ENCODE measurements around the gene CXCR2. TPM values are rescaled to one million over a fixed set of nuclear protein-coding genes. Genes with fewer than 3 reads are reported as not detected.

The CXCR2 gene
- total and polyA plus RNA-seq, 4 experiments from 2014 or later: not detected

DNA sequence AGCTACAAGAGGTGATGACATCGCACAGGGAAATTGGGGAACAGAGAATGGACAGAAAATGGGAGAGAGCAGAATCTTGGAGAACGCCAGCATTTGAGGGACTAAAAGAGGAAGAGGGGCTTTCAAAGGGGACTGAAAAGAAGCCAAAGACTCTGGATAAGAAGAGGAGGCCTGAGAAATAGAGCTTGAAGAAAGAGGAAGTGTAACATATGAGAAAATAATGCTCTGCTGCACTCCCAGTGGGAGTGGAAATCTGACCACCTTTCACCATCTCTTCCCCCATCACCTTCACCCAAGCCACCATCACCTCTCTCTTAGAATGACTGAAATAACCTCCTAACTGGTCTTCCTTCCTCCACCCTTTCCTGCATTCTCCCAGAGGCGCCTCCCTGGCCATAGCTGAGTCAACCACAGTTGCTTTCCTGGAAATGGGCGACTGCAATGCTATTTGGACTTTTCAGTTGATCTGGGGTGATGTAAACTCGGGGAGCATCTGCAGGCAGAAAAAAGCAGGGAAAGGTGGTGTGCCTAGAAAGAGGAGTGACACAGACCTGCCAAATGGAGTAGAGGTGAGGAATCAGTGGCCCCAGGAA lies 24.1 kb downstream of the CXCR2 start:
- H3K4me1 Mint-ChIP-seq: no peaks in the 10 kb centered on the region
- Histone ChIP-seq H3K36me3 (ENCODE audit: insufficient read depth, low read length) (no peaks in the 10 kb centered on the region), H3K4me1 (ENCODE audit: insufficient read depth, low read length) (no peaks in the 10 kb centered on the region), H3K9me3 (ENCODE audit: control insufficient read depth in 1 of 2, low read length in 2 of 2) (no peaks in the 10 kb centered on the region), H3K4me3 (ENCODE audit: low read length in 2 of 2) (no peak overlapping the region), H3K27me3 (ENCODE audit: insufficient read depth, low read length) (no peaks in the 10 kb centered on the region), H3K27ac (ENCODE audit: low read depth, low read length) (no peak overlapping the region)
- POLR2A ChIA-PET (ENCODE audit: partially characterized antibody): no interaction called here
- H3K27ac Mint-ChIP-seq: no peak overlapping the region
- DNase-seq: no peak
- peaks cover 0 to under 1% of the 10 kb centered on the region in 2 donors for H3K36me3 Mint-ChIP-seq
- intact Hi-C loops (cut with micrococcal nuclease): no loop called here
- H3K27me3 Mint-ChIP-seq: peaks cover 0 to 2% of the 10 kb centered on the region in 2 donors
- H3K4me3 Mint-ChIP-seq: no peak overlapping the region
- H3K9me3 Mint-ChIP-seq: peaks cover 0 to 3% (median 0%) of the 10 kb centered on the region in 8 donors
- CTCF ChIA-PET (ENCODE audit: partially characterized antibody): no interaction called here

DNA sequence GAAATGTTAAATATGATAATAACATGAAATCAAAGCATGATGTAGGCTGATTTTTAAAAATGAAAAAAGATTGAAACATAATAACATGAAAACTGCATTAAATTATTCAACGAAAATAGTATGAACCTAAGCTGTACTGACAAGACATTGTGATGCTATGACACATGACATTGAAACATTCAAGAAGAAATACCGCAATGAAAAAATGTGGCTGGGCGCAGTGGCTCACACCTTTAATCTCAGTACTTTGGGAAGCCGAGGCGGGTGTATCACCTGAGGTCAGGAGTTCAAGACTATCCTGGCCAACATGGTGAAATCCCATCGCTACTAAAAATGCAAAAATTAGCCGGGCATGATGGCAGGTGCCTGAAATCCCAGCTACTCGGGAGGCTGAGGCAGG lies 26.3 kb downstream of the CXCR2 start:
- intact Hi-C loops (cut with micrococcal nuclease): no loop called here
- Histone ChIP-seq H3K4me1 (ENCODE audit: insufficient read depth, low read length) (no peaks in the 10 kb centered on the region), H3K27ac (ENCODE audit: low read depth, low read length) (no peak overlapping the region), H3K4me3 (ENCODE audit: low read length in 2 of 2) (no peak overlapping the region), H3K36me3 (ENCODE audit: insufficient read depth, low read length) (no peaks in the 10 kb centered on the region), H3K9me3 (ENCODE audit: control insufficient read depth in 1 of 2, low read length in 2 of 2) (no peaks in the 10 kb centered on the region), H3K27me3 (ENCODE audit: insufficient read depth, low read length) (no peaks in the 10 kb centered on the region)
- Mint-ChIP-seq H3K9me3 (no peaks in the 10 kb centered on the region), H3K4me1 (no peaks in the 10 kb centered on the region), H3K4me3 (no peak overlapping the region), H3K36me3 (no peaks in the 10 kb centered on the region), H3K27ac (no peak overlapping the region), H3K27me3 (peaks cover 0 to 2% of the 10 kb centered on the region in 2 donors)
- DNase-seq: no peak
- CTCF ChIA-PET (ENCODE audit: partially characterized antibody): no interaction called here
- POLR2A ChIA-PET (ENCODE audit: partially characterized antibody): no interaction called here

DNA sequence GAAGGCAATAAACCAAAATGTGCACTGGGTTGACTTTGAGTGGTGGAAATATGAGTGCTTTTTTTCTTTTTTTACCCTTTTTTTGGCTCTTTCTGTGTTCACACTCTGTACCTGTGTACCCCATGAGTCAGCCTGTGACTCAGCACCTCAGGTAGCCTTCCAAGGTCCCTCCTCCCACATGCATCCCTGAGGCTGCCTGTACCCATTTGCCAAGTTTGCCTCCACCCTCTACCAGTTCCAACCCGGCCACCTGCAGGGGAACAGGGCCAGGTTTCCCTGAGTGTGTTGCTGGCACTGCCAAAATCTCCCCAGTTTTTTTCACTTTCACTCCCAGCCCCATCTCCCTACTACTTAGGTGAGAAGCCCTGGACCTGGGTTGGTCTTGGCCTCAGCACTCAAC lies 26.9 kb downstream of the CXCR2 start:
- no peaks in the 10 kb centered on the region for H3K9me3 ChIP-seq (ENCODE audit: control insufficient read depth in 1 of 2, low read length in 2 of 2)
- no peaks in the 10 kb centered on the region for H3K4me1 ChIP-seq (ENCODE audit: insufficient read depth, low read length)
- H3K27ac Mint-ChIP-seq: no peak overlapping the region
- no peak overlapping the region for H3K4me3 ChIP-seq (ENCODE audit: low read length in 2 of 2)
- H3K4me3 Mint-ChIP-seq: no peak overlapping the region
- H3K27me3 Mint-ChIP-seq: peaks cover 0 to 2% of the 10 kb centered on the region in 2 donors
- H3K27me3 ChIP-seq (ENCODE audit: insufficient read depth, low read length): no peaks in the 10 kb centered on the region
- CTCF ChIA-PET (ENCODE audit: partially characterized antibody): no interaction called here
- H3K36me3 ChIP-seq (ENCODE audit: insufficient read depth, low read length): no peaks in the 10 kb centered on the region
- H3K4me1 Mint-ChIP-seq: no peaks in the 10 kb centered on the region
- DNase-seq: no peak
- H3K27ac ChIP-seq (ENCODE audit: low read depth, low read length): no peak overlapping the region
- H3K9me3 Mint-ChIP-seq: peaks cover 0 to 3% (median 0%) of the 10 kb centered on the region in 8 donors
- H3K36me3 Mint-ChIP-seq: no peaks in the 10 kb centered on the region
- intact Hi-C loops (cut with micrococcal nuclease): no loop called here
- POLR2A ChIA-PET (ENCODE audit: partially characterized antibody): no interaction called here

DNA sequence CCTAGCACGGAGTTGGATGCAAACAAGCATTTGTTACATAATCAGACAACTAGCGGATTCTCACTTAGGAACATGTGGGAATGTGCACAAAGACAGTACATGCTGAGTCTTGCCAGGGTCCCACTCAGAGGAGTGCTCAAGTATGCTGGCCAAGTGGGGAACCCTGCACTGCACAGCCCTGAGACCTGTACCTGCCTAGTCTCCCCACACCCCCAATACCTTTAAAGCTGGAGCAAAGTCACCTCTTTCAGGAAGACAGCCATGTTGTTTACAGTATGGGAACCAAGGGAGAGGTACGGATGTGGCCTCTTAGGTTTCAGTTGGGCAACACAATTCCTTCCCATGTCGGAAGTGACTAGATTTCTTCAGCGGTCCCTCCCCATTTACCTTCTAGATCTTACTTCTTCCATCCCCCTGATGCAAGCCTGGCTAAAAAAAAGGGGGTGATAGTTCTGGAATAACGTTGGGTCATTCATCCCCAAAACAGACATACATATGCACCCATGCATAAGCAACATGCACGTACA lies 30.2 kb downstream of the CXCR2 start:
- Histone ChIP-seq H3K9me3 (ENCODE audit: control insufficient read depth in 1 of 2, low read length in 2 of 2) (no peaks in the 10 kb centered on the region), H3K36me3 (ENCODE audit: insufficient read depth, low read length) (no peaks in the 10 kb centered on the region), H3K27me3 (ENCODE audit: insufficient read depth, low read length) (no peaks in the 10 kb centered on the region), H3K27ac (ENCODE audit: low read depth, low read length) (no peak overlapping the region), H3K4me1 (ENCODE audit: insufficient read depth, low read length) (no peaks in the 10 kb centered on the region), H3K4me3 (ENCODE audit: low read length in 2 of 2) (no peak overlapping the region)
- intact Hi-C loops (cut with micrococcal nuclease): no loop called here
- Mint-ChIP-seq H3K4me1 (no peaks in the 10 kb centered on the region), H3K27me3 (peaks cover 0 to 1% of the 10 kb centered on the region in 2 donors), H3K9me3 (peaks cover 0 to 3% (median 0%) of the 10 kb centered on the region in 8 donors), H3K27ac (no peak overlapping the region), H3K4me3 (no peak overlapping the region), H3K36me3 (no peaks in the 10 kb centered on the region)
- no peak for DNase-seq
- CTCF ChIA-PET (ENCODE audit: partially characterized antibody): interaction anchor here (0.6 kb wide), 1 partner anchor 10 kb away, joined by 3 read pairs; no protein-coding TSS in a partner anchor
- POLR2A ChIA-PET (ENCODE audit: partially characterized antibody): no interaction called here

DNA sequence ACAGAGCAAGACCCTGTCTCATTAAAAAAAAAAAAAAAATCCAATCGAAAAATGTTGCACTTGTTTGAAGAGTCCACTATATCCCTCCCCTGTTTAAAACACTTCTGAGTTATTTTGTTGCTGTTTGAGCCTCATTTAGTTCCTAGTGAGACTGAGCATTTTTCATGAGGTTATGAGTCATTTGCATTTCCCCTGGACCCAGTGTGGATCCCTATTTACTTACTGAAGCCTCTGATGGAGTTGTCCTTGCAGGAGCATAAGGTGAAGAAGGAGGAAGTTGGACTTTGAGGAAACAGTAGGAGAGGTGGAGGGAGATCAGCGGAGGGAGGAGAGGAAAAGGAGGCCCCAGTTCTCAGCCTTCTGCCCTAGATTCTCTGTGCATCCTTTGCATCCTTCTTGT lies 35.8 kb downstream of the CXCR2 start:
- peak overlapping the region in 1 of 7 donors; percentile 62 for H3K27ac Mint-ChIP-seq
- H3K27me3 ChIP-seq (ENCODE audit: insufficient read depth, low read length): no peaks in the 10 kb centered on the region
- ChIA-PET CTCF (ENCODE audit: partially characterized antibody) (no interaction called here), POLR2A (ENCODE audit: partially characterized antibody) (no interaction called here)
- H3K4me3 ChIP-seq (ENCODE audit: low read length in 2 of 2): no peak overlapping the region
- no peak overlapping the region for H3K27ac ChIP-seq (ENCODE audit: low read depth, low read length)
- H3K36me3 Mint-ChIP-seq: peaks cover 0 to 5% of the 10 kb centered on the region in 2 donors
- DNase-seq: no peak
- no peaks in the 10 kb centered on the region for H3K36me3 ChIP-seq (ENCODE audit: insufficient read depth, low read length)
- H3K4me1 ChIP-seq (ENCODE audit: insufficient read depth, low read length): peaks cover 8% of the 10 kb centered on the region
- peaks cover 1 to 2% of the 10 kb centered on the region in 2 donors for H3K27me3 Mint-ChIP-seq
- no peak overlapping the region for H3K4me3 Mint-ChIP-seq
- H3K4me1 Mint-ChIP-seq: peaks cover 3 to 11% (median 7%) of the 10 kb centered on the region in 4 donors
- no peaks in the 10 kb centered on the region for H3K9me3 ChIP-seq (ENCODE audit: control insufficient read depth in 1 of 2, low read length in 2 of 2)
- peaks cover 0 to 3% (median 0%) of the 10 kb centered on the region in 8 donors for H3K9me3 Mint-ChIP-seq
- intact Hi-C loops (cut with micrococcal nuclease): no loop called here

DNA sequence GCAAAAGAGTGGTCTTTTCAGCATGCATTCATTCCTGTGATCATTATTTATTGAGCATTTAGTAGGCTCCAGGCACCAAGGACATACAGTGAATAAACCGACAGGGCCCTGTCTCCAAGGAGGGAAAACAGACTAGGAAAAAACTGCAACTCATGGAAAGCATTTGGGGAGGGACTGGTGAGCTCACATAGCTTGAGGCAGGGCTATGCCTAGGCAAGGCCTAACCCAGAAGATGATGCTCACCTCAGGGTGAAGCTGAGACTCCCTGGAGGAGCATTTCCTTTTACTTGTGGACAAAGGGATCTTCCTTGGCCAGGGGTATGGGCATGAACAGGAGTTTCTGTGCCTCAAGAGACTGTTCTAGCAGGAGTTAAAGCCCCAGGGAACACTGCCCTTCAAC lies 37.0 kb downstream of the CXCR2 start:
- no peak overlapping the region for H3K27ac ChIP-seq (ENCODE audit: low read depth, low read length)
- CTCF ChIA-PET (ENCODE audit: partially characterized antibody): interaction anchor here (1.0 kb wide), 1 partner anchor 8 kb away, joined by 4 read pairs; no protein-coding TSS in a partner anchor
- POLR2A ChIA-PET (ENCODE audit: partially characterized antibody): no interaction called here
- no peak for DNase-seq
- peaks cover 1 to 2% of the 10 kb centered on the region in 2 donors for H3K27me3 Mint-ChIP-seq
- H3K4me3 ChIP-seq (ENCODE audit: low read length in 2 of 2): no peak overlapping the region
- H3K27me3 ChIP-seq (ENCODE audit: insufficient read depth, low read length): no peaks in the 10 kb centered on the region
- H3K4me1 Mint-ChIP-seq: peaks cover 10 to 22% (median 18%) of the 10 kb centered on the region in 4 donors
- H3K9me3 Mint-ChIP-seq: peaks cover 0 to 2% (median 0%) of the 10 kb centered on the region in 8 donors
- intact Hi-C loops (cut with micrococcal nuclease): no loop called here
- no peak overlapping the region for H3K4me3 Mint-ChIP-seq
- no peaks in the 10 kb centered on the region for H3K9me3 ChIP-seq (ENCODE audit: control insufficient read depth in 1 of 2, low read length in 2 of 2)
- no peaks in the 10 kb centered on the region for H3K36me3 ChIP-seq (ENCODE audit: insufficient read depth, low read length)
- H3K36me3 Mint-ChIP-seq: peaks cover 0 to 5% of the 10 kb centered on the region in 2 donors
- no peak overlapping the region for H3K27ac Mint-ChIP-seq
- peaks cover 20% of the 10 kb centered on the region for H3K4me1 ChIP-seq (ENCODE audit: insufficient read depth, low read length)

DNA sequence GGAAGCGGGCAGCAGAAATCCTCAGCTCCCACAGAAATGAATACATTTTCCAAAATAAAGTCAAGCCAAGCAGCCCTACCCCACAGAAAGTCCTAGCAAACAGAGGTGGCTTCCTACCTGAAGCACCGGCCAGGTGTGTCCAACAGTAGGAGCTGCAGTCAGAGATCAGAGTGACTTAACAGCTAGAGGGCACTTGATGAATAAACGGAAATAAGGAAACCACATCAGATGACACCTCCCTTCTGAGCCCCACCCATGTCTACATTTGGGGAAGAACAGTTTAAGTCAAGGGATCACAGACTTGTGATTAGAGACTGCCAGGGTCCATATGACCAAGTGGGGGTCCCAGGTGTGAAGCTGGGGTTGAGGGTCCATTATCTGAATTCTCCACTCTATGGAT lies 41.0 kb downstream of the CXCR2 start, which contains the start of gene CXCR1:
CXCR1 (minus strand) TSS at position 172 of the 400 bp plus-strand sequence. CDS start 1,751 bp downstream, outside the sequence.
- H3K4me3 ChIP-seq (ENCODE audit: low read length in 2 of 2): no peak within 1 kb of the TSS
- H3K27me3 ChIP-seq (ENCODE audit: insufficient read depth, low read length): no peaks in the 10 kb centered on the region
- peak within 1 kb of the TSS in 6 of 7 donors; percentile 25 to 89 (median 54) for H3K27ac Mint-ChIP-seq
- H3K36me3 Mint-ChIP-seq: peaks cover 0 to 5% of the 10 kb centered on the region in 2 donors
- H3K27me3 Mint-ChIP-seq: peaks cover 2 to 8% of the 10 kb centered on the region in 2 donors
- H3K9me3 Mint-ChIP-seq: peaks cover 0 to 2% (median 0%) of the 10 kb centered on the region in 8 donors
- peaks cover 30% of the 10 kb centered on the region for H3K4me1 ChIP-seq (ENCODE audit: insufficient read depth, low read length)
- peak within 1 kb of the TSS in 7 of 8 donors; percentile 55 to 86 (median 66) for H3K4me3 Mint-ChIP-seq
- H3K36me3 ChIP-seq (ENCODE audit: insufficient read depth, low read length): no peaks in the 10 kb centered on the region
- H3K9me3 ChIP-seq (ENCODE audit: control insufficient read depth in 1 of 2, low read length in 2 of 2): no peaks in the 10 kb centered on the region
- intact Hi-C loops (cut with micrococcal nuclease): loop anchor here (5.0 kb wide), 1 partner anchor 681 kb away; no protein-coding TSS in a partner anchor
- H3K27ac ChIP-seq (ENCODE audit: low read depth, low read length): no peak within 1 kb of the TSS
- CTCF ChIA-PET (ENCODE audit: partially characterized antibody): interaction anchor here (1.0 to 2.0 kb wide), 8 partner anchors 9 to 91 kb away, joined by 3 to 6 read pairs (median 4); no protein-coding TSS in a partner anchor
- H3K4me1 Mint-ChIP-seq: peaks cover 19 to 41% (median 30%) of the 10 kb centered on the region in 4 donors
- DNase-seq: peak; percentile 56 to 67 (median 64)
- POLR2A ChIA-PET (ENCODE audit: partially characterized antibody): interaction anchor here (1.3 to 1.7 kb wide), 2 partner anchors 27 to 103 kb away, joined by 4 to 6 read pairs; partner anchors contain the start of genes AAMP and PNKD

Measured in CD4-positive, alpha-beta memory T cell (primary cell).